ENCODE results near the gene NT5C. TPM values are rescaled to one million over a fixed set of nuclear protein-coding genes. Genes with fewer than 3 reads are reported as not detected.
A peak's percentile ranks its signal among the peaks of the same experiment; 100 is the strongest.
"Not testable (repeated sequence)": the region's sequence is repeated elsewhere in the genome, so short reads cannot be mapped to it uniquely, and the experiment has no call there.

NT5C gene
- total RNA-seq, 1 donor from 2014 or later, result 46.8 TPM

DNA sequence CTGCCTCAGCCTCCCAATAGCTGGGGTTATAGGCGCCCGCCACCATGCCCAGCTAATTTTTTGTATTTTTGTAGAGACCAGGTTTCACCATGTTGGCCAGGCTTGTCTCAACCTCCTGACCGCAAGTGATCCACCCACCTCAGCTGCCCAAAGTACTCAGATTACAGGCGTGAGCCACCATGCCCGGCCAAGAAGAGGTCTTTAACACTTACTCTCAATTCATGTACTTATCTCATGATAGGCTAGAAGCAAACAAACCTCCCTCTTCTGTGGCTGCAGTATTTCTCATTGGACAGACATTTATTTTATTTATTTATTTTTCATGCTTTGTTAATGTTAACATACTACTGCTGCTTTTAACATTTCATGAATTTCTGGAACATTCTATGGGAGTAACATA lies 7.0 kb upstream of the NT5C start:
- TF ChIP-seq, protein P1, sequence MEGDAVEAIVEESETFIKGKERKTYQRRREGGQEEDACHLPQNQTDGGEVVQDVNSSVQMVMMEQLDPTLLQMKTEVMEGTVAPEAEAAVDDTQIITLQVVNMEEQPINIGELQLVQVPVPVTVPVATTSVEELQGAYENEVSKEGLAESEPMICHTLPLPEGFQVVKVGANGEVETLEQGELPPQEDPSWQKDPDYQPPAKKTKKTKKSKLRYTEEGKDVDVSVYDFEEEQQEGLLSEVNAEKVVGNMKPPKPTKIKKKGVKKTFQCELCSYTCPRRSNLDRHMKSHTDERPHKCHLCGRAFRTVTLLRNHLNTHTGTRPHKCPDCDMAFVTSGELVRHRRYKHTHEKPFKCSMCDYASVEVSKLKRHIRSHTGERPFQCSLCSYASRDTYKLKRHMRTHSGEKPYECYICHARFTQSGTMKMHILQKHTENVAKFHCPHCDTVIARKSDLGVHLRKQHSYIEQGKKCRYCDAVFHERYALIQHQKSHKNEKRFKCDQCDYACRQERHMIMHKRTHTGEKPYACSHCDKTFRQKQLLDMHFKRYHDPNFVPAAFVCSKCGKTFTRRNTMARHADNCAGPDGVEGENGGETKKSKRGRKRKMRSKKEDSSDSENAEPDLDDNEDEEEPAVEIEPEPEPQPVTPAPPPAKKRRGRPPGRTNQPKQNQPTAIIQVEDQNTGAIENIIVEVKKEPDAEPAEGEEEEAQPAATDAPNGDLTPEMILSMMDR (IDR thresholded peaks at IDR 0.05; ENCODE audit: unreplicated experiment), result no peak
- peaks cover 19% of the 10 kb centered on the region for H3K36me3 Mint-ChIP-seq
- DNase-seq (ENCODE audit: low spot score in 2 of 2, unreplicated experiment in 2 of 2), result no peak
- H3K4me1 Mint-ChIP-seq, result no peaks in the 10 kb centered on the region
- no peak overlapping the region for H3K4me3 Mint-ChIP-seq
- H3K27ac Mint-ChIP-seq, result peak overlapping the region; percentile 43
- no peaks in the 10 kb centered on the region for H3K27me3 Mint-ChIP-seq (ENCODE audit: low read depth)
- H3K9me3 Mint-ChIP-seq, result no peaks in the 10 kb centered on the region

DNA sequence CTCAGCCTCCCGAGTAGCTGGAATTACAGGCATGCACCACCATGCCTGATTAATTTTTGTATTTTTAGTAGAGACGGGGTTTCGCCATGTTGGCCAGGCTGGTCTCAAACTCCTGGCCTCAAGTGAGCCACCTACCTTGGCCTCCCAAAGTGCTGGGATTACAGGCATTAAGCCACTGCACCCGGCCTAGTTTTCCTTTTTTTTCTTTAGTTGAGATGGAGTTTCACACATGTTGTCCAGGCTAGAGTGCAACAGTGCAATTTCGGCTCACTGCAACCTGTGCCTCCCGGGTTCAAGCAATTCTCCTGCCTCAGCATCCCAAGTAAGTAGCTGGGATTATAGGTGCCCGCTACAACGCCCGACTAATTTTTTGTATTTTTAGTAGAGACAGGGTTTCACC lies 6.2 kb upstream of the NT5C start:
- H3K36me3 Mint-ChIP-seq, result peaks cover 19% of the 10 kb centered on the region
- not testable (repeated sequence) for H3K4me3 Mint-ChIP-seq; H3K4me1 Mint-ChIP-seq; H3K27ac Mint-ChIP-seq; DNase-seq (ENCODE audit: low spot score in 2 of 2, unreplicated experiment in 2 of 2); H3K27me3 Mint-ChIP-seq (ENCODE audit: low read depth); H3K9me3 Mint-ChIP-seq

DNA sequence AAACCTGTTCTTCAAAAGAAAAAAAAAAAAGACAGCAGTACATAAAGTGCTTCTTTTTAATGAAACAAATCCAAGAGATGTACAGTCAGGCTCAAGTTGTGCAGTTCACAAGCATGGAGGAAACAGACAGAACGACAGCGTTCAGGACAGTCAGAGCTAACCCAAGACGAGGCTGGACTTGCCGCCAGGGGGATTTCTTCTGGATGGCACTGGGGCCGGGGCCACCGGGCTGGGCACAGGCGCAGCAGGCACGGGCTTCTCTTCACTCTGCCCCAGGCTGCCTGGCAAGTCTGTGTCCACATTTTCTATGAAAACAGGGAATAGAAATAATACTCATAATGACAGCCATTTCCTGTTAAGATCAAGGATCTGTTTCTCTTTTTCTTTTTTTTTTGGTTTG lies 4.4 kb upstream of the NT5C start:
- TF ChIP-seq, protein P1 (IDR thresholded peaks at IDR 0.05; ENCODE audit: unreplicated experiment), result no peak
- H3K4me3 Mint-ChIP-seq, result no peak overlapping the region
- peaks cover 3% of the 10 kb centered on the region for H3K4me1 Mint-ChIP-seq
- H3K27ac Mint-ChIP-seq, result peak overlapping the region; percentile 83
- no peaks in the 10 kb centered on the region for H3K9me3 Mint-ChIP-seq
- no peak for DNase-seq (ENCODE audit: low spot score in 2 of 2, unreplicated experiment in 2 of 2)
- peaks cover 19% of the 10 kb centered on the region for H3K36me3 Mint-ChIP-seq
- no peaks in the 10 kb centered on the region for H3K27me3 Mint-ChIP-seq (ENCODE audit: low read depth)

DNA sequence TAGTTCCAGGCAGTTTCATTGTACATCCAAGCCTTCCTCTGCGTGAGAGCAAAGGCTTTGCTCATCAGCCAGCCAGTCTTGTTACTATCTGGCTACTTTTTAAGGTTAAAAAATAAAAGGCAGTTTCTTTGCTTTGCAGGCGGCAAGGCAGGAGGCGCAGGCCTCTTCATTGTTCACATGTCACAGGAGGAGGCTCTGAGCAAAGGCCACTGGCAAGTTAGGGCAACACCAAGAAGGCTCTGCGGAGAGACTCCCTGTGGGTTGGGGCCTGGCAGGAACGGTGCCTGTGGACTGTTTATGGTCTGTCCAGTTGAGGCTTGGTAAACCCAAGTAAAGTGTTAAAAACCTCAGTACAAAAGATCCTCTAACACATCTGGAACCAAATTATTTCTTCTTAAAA lies 3.9 kb upstream of the NT5C start:
- Mint-ChIP-seq H3K27ac (peak overlapping the region; percentile 83), H3K27me3 (ENCODE audit: low read depth) (no peaks in the 10 kb centered on the region), H3K9me3 (no peaks in the 10 kb centered on the region), H3K4me1 (peaks cover 6% of the 10 kb centered on the region), H3K4me3 (no peak overlapping the region), H3K36me3 (peaks cover 20% of the 10 kb centered on the region)
- DNase-seq (ENCODE audit: low spot score in 2 of 2, unreplicated experiment in 2 of 2), result no peak
- TF ChIP-seq, protein P1 (IDR thresholded peaks at IDR 0.05; ENCODE audit: unreplicated experiment), result no peak

DNA sequence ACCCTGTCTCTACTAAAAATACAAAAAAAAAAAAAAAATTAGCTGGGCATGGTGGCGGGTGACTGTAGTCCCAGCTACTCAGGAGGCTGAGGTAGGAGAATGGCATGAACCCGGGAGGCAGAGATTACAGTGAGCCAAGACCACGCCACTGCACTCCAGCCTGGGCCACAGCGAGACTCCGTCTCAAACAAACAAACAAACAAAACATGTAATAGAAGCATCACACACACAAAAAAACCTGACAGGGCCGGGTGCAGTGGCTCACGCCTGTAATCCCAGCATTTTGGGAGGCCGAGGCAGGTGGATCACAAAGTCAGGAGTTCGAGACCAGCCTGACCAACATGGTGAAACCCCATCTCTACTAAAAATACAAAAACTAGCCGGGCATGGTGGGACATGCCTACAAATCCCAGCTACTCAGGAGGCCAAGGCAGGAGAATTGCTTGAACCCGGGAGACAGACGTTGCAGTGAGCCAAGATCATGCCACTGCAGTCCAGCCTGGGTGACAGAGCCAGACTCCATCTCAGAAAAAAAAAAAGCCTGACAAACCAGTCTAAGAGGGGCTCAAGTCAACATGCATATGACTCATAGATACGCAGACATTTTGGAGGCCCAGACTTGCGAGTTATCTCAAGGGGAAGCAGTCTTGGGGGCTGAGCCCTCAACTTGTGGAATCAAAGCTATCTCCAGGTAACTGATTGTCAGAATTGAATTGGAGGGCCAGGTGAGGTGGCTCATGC lies 2.2 kb upstream of the NT5C start:
- not testable (repeated sequence) for H3K9me3 Mint-ChIP-seq; H3K4me3 Mint-ChIP-seq; H3K27me3 Mint-ChIP-seq (ENCODE audit: low read depth); DNase-seq (ENCODE audit: low spot score in 2 of 2, unreplicated experiment in 2 of 2)
- Mint-ChIP-seq H3K4me1 (peaks cover 11% of the 10 kb centered on the region), H3K36me3 (peaks cover 16% of the 10 kb centered on the region), H3K27ac (peak overlapping the region; percentile 85)

DNA sequence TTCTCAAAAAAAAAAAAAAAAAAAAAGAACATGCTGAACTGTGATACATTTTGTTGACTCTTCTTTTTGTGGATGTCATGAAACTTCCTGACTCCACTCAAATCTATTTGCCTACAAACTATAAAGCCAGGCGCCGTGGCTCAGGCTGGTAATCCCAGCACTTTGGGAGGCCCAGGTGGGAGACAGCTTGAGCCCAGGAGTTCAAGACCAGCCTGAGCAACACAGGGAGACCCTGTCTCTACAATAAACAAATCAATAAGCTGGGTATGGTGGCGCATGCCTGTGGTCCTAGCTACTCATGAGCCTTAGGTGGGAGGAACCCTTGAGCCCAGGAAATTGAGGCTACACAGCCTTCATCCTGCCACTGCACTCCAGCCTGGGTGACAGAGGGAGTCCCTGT lies 1.5 kb upstream of the NT5C start:
- H3K4me1 Mint-ChIP-seq, result peaks cover 11% of the 10 kb centered on the region
- TF ChIP-seq, protein P1 (IDR thresholded peaks at IDR 0.05; ENCODE audit: unreplicated experiment), result no peak
- peak overlapping the region; percentile 42 for H3K4me3 Mint-ChIP-seq
- H3K27me3 Mint-ChIP-seq (ENCODE audit: low read depth), result no peaks in the 10 kb centered on the region
- H3K36me3 Mint-ChIP-seq, result peaks cover 16% of the 10 kb centered on the region
- DNase-seq (ENCODE audit: low spot score in 2 of 2, unreplicated experiment in 2 of 2), result no peak
- H3K9me3 Mint-ChIP-seq, result no peaks in the 10 kb centered on the region
- H3K27ac Mint-ChIP-seq, result peak overlapping the region; percentile 79

DNA sequence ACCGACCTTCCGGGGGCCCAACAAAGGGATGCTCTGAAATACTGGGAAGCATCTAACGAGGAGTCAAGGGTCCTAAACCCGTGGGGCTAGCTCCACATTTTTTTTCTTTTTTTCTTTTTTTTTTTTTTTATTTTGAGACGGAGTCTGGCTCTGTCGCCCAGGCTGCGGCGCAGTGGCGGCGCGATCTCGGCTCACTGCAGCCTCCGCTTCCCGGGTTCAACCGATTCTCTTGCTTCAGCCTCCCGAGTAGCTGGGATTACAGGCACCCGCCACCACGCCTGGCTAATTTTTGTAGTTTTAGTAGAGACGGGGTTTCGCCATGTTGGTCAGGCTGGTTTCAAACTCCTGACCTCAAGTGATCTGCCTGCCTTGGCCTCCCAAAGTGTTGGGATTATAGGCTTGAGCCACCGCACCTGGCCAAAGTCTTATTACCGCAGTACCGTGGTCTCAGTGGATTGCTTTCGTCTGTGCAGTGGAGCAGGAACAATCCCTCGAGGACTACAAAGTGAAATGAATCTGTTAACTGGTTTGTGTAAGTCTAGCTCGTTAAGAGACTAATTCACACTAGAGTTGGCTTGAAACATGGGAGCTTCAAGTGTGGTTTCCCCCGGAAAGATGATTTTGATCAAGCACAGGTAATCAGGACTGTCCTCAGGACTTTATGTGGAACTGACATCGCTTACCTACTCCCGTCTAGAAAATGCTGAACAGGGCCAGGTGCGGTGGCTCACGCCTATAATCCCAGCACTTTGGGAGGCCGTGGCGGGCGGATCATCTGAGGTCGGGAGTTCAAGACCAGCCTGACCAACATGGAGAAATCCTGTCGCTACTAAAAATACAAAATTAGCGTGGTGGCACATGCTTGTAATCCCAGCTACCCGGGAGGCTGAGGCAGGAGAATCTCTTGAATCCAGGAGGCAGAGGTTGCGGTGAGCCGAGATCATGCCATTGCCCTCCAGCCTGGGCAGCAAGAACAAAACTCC lies 767 bp upstream of the NT5C start:
- DNase-seq (ENCODE audit: low spot score in 2 of 2, unreplicated experiment in 2 of 2); H3K9me3 Mint-ChIP-seq; H3K27me3 Mint-ChIP-seq (ENCODE audit: low read depth): not testable (repeated sequence)
- H3K4me1 Mint-ChIP-seq, result peaks cover 11% of the 10 kb centered on the region
- H3K4me3 Mint-ChIP-seq, result peak overlapping the region; percentile 89
- H3K27ac Mint-ChIP-seq, result peak overlapping the region; percentile 88
- peaks cover 16% of the 10 kb centered on the region for H3K36me3 Mint-ChIP-seq
